ENCODE measurements around the gene HUS1.
"Not testable (repeated sequence)": the region's sequence is repeated elsewhere in the genome, so short reads cannot be mapped to it uniquely, and the experiment has no call there.

HUS1 gene

DNA sequence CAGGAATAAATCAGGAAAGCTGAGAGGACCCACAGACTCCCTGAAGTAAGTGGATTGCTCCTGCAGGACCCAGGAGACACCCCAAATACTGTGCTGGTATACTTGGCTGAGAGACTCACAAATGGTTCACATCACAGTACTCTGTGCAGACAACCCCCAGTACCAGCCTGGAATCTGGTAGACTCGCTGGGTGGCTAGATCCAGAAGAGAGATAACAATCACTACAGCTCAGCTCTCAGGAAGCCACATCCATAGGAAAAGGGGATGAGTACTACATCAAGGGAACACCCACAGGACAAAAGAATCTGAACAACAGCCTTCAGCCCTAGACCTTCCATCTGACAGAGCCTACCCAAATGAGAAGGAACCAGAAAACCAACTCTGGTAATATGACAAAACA, 62.9 kb downstream of the HUS1 start:
- DNase-seq = not testable (repeated sequence)

DNA sequence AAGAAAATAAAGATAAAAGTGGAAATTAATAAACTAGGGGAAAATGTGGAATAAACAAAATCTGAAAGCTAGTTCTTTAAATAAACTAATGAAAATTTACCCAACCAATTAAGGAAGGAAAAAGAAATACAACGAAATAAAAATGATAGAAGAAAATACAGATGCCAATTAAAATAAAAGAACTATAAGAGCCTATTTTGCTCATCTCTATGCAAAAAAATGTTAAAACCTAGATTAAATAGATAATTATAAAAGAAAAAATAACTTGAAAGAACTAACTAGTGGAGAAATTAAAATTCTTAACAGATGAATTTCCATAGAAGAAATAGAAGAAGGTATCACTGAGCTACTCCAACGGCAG, 63.8 kb downstream of the HUS1 start:
- DNase-seq = no peak

DNA sequence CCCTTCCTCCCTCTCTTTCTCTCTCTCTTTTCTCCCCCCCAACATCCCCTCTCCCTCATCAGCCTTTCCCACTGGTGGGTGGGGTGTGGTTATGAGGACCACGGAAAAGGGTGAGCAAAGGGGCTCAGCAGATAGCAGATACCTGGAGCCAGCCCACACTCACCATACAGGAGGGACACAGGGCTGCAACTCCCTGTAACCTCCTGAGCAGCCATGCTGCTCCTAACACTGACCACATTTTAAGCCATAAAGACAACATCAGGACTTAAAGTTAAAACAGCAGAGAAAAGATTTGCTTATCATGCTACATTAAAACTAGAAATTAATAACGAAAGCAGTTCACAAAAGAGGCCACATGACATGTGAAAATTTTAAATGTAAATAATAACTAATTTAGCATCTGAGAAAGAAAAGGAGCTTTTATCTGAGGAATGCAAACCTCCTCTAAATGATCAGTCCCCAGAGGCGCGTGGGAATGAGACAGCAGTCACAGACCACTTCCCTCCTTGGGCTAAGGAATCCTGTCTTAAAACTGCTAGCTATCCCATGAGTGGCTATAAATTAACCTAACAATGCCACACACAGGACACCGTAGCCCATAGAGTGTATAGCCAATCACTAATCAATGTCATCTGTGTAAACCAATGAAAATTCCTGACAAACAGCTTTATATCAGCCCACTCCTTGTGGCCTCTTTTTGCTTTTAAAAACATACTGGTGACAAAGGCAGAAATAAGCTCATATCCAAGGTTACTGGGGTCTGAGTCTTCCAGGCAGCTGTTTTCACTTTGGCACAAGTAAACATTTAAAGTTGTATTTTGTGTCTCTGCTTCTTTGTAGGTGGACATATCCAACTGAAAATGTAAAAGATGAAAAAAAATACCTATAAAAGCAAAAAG, 64.4 kb downstream of the HUS1 start:
- DNase-seq = no peak

Data from T-helper 2 cell (primary cell).